GM12878 (cell line): ENCODE results near the gene FAM228A. TPM values are rescaled to one million over a fixed set of nuclear protein-coding genes. Genes with fewer than 3 reads are reported as not detected.

Experiments
- ATAC-seq: fragments of 200-7000 bp; cut with Tn5 transposase; 3 replicates; pipeline ENCODE4 v1.9.1; 2020; ENCODE audit warnings: mild to moderate bottlenecking, moderate library complexity
- BruUV-seq: library from RNA; stranded (reverse); fragments of 400-500 nt; replicated peaks from 2 replicates; lab custom pipeline; 2021; lab: Mats Ljungman, UMichigan
- CTCF ChIA-PET: fragments of 300-600 bp; sonication (Branson Sonifier 250); formaldehyde crosslinking; extraction: SDS; loops from one replicate; lab custom pipeline; 2021; ENCODE audit warnings: inconsistent platforms; lab: Yijun Ruan, JAX
- POLR2A ChIA-PET: fragments of 350-600 bp; formaldehyde crosslinking; extraction: SDS; loops from one replicate; lab custom pipeline; 2021; ENCODE audit warnings: inconsistent platforms; lab: Charles Lee
- RAD21 ChIA-PET: fragments of 300-600 bp; sonication (Branson Sonifier 250); formaldehyde crosslinking; loops from one replicate; lab custom pipeline; 2023; ENCODE audit warnings: antibody characterized with exemption; ENCODE audit not compliant: unreplicated experiment; lab: Charles Lee
- SMC1A ChIA-PET: fragments of 300-600 bp; sonication (Branson Sonifier 250); formaldehyde crosslinking; loops from one replicate; lab custom pipeline; 2023; ENCODE audit not compliant: unreplicated experiment, uncharacterized antibody; lab: Charles Lee
- DNase-seq: peaks from one replicate; pipeline ENCODE4 v3.0.0-alpha.2; 2011; ENCODE audit warnings: low read depth, low spot score
- FAIRE-seq: peaks from 3 replicates; lab custom pipeline; 2011; peaks lifted over from hg19 to GRCh38; lab: Jason Lieb, UNC
- H2AFZ ChIP-seq: 2 replicates; pipeline ENCODE4 v1.6.0; 2011; ENCODE audit warnings: low read depth, low read length, control low read depth; ENCODE audit not compliant: control insufficient read depth
- H3K27ac ChIP-seq: 2 replicates; pipeline ENCODE4 v1.5.1; 2011; ENCODE audit warnings: control low read depth; ENCODE audit not compliant: control insufficient read depth, insufficient read depth
- H3K27me3 ChIP-seq, 2 experiments: replicated peaks in 1 of 2; 2 replicates each; pipeline versions ENCODE4 v1.6.0 to v1.6.1; 2011; ENCODE audit warnings: low read length in 1 of 2; ENCODE audit not compliant: control insufficient read depth in 2 of 2, insufficient read depth in 2 of 2
- H3K36me3 ChIP-seq, 2 experiments: 2 replicates each; pipeline ENCODE4 v1.5.1; 2011; ENCODE audit warnings: low read length in 1 of 2; ENCODE audit not compliant: control insufficient read depth in 2 of 2, insufficient read depth in 2 of 2
- H3K4me1 ChIP-seq: 2 replicates; pipeline ENCODE4 v1.6.1; 2011; ENCODE audit warnings: mild to moderate bottlenecking, low read length, moderate library complexity, mixed read lengths; ENCODE audit not compliant: control insufficient read depth, insufficient read depth
- H3K4me2 ChIP-seq: 2 replicates; pipeline ENCODE4 v1.6.0; 2011; ENCODE audit warnings: control low read depth; ENCODE audit not compliant: control insufficient read depth, insufficient read depth
- H3K4me3 ChIP-seq: fragments of 200-600 bp; sonication (generic); 2 replicates; pipeline ENCODE4 v1.5.1; 2016
- H3K79me2 ChIP-seq: 2 replicates; pipeline ENCODE4 v1.6.0; 2011; ENCODE audit warnings: low read length; ENCODE audit not compliant: control insufficient read depth, insufficient read depth
- H3K9ac ChIP-seq: 2 replicates; pipeline ENCODE4 v1.8.0; 2011; ENCODE audit warnings: low read length, control low read depth, mixed read lengths; ENCODE audit not compliant: control insufficient read depth, insufficient read depth
- H3K9me3 ChIP-seq: replicated peaks from 3 replicates; pipeline ENCODE4 v1.5.1; 2011; ENCODE audit warnings: mild to moderate bottlenecking, low read length; ENCODE audit not compliant: control insufficient read depth, insufficient read depth
- H4K20me1 ChIP-seq: 2 replicates; pipeline ENCODE4 v1.6.0; 2011; ENCODE audit not compliant: control insufficient read depth, insufficient read depth
- ASH2L ChIP-seq: fragments of 300-600, 200-600 bp; sonication (generic); IDR thresholded peaks from 2 replicates; pipeline ENCODE4 v1.6.1; 2017; ENCODE audit warnings: low read depth, mild to moderate bottlenecking, borderline replicate concordance
- BMI1 ChIP-seq: fragments of 450-650 bp; IDR thresholded peaks from 2 replicates; pipeline ENCODE4 v1.6.1; 2016; ENCODE audit warnings: mild to moderate bottlenecking, moderate library complexity, borderline replicate concordance
- CBX5 ChIP-seq: sonication (generic); IDR thresholded peaks from 2 replicates; pipeline ENCODE4 v1.6.1; 2016; ENCODE audit warnings: low read depth, moderate library complexity, mild to moderate bottlenecking, inconsistent platforms
- CEBPB ChIP-seq, 2 experiments: fragments of 150-350 bp in 1 of 2; IDR thresholded peaks; 2 replicates each; pipeline ENCODE4 v1.6.1; 2012 to 2014; ENCODE audit warnings: low read depth in 2 of 2, low read length in 2 of 2, borderline replicate concordance in 1 of 2, inconsistent platforms in 1 of 2
- ESRRA ChIP-seq: IDR thresholded peaks from 2 replicates; pipeline ENCODE4 v1.6.1; 2012; ENCODE audit warnings: mild to moderate bottlenecking, low read length, improper control_type of control experiment
- FOS ChIP-seq: IDR thresholded peaks from 3 replicates; pipeline ENCODE4 v1.6.1; 2011; ENCODE audit warnings: borderline replicate concordance; ENCODE audit not compliant: insufficient read length; ENCODE audit errors: extremely low read depth
- HDGF ChIP-seq: fragments of 450-650 bp; IDR thresholded peaks from 2 replicates; pipeline ENCODE4 v1.6.1; 2016; ENCODE audit warnings: antibody characterized with exemption
- IKZF1 ChIP-seq: fragments of 450-650 bp; conservative IDR thresholded peaks from 2 replicates; pipeline ENCODE4 v1.6.1; 2017; ENCODE audit warnings: antibody characterized with exemption, mild to moderate bottlenecking
- MEF2B ChIP-seq: fragments of 450-650 bp; IDR thresholded peaks from 2 replicates; pipeline ENCODE4 v1.6.1; 2018; ENCODE audit warnings: mild to moderate bottlenecking, moderate library complexity; ENCODE audit not compliant: partially characterized antibody, poor library complexity, severe bottlenecking
- MLLT1 ChIP-seq: fragments of 450-650 bp; IDR thresholded peaks from 2 replicates; pipeline ENCODE4 v1.6.1; 2016; ENCODE audit warnings: mild to moderate bottlenecking
- NBN ChIP-seq: fragments of 450-650 bp; IDR thresholded peaks from 2 replicates; pipeline ENCODE4 v1.6.1; 2016
- POLR2A ChIP-seq: IDR thresholded peaks from 2 replicates; pipeline ENCODE4 v1.6.1; 2011; ENCODE audit warnings: low read depth, mild to moderate bottlenecking, low read length
- RELA ChIP-seq: fragments of 450-650 bp; IDR thresholded peaks from 2 replicates; pipeline ENCODE4 v1.8.0; 2014; ENCODE audit warnings: borderline replicate concordance; ENCODE audit not compliant: partially characterized antibody
- RFX5 ChIP-seq: IDR thresholded peaks from 2 replicates; pipeline ENCODE4 v1.6.1; 2011; ENCODE audit warnings: low read depth, low read length, improper control_type of control experiment
- SIX5 ChIP-seq: IDR thresholded peaks from 2 replicates; pipeline ENCODE4 v1.6.1; 2011; ENCODE audit warnings: mild to moderate bottlenecking, low read depth, low read length, moderate library complexity; ENCODE audit not compliant: severe bottlenecking
- WRNIP1 ChIP-seq: IDR thresholded peaks from 2 replicates; pipeline ENCODE4 v1.6.1; 2011; ENCODE audit warnings: low read depth, low read length, improper control_type of control experiment, borderline replicate concordance
- ZNF622 ChIP-seq: fragments of 450-650 bp; IDR thresholded peaks from 2 replicates; pipeline ENCODE4 v1.6.1; 2017; ENCODE audit warnings: mild to moderate bottlenecking, inconsistent platforms
- ZZZ3 ChIP-seq: IDR thresholded peaks from 2 replicates; pipeline ENCODE4 v1.6.1; 2011; ENCODE audit warnings: low read depth; ENCODE audit not compliant: control insufficient read depth, insufficient read length
- WGBS: methylation state at CpG from one replicate; pipeline ENCODE4 v1.1.6; 2016; ENCODE audit warnings: low lambda C conversion rate; ENCODE audit not compliant: insufficient replicate concordance, insufficient coverage; ENCODE audit errors: missing lambda C conversion rate; 5-methylcytosine and 5-hydroxymethylcytosine counted together
- in situ Hi-C: fragments of 300-500 bp; cut with MboI; formaldehyde crosslinking; loops from 9 replicates; pipeline ENCODE4 v1.14.3; 2018; ENCODE audit warnings: mixed read lengths
- intact Hi-C: fragments of 100-400 bp; cut with micrococcal nuclease; formaldehyde crosslinking; loops from one replicate; pipeline ENCODE4 v1.14.2; 2022; ENCODE audit not compliant: unreplicated experiment
- polyA plus RNA-seq, 11 experiments: library from polyadenylated mRNA; depleted of rRNA in 4 of 11; unstranded in 6 of 11; stranded (reverse) in 5 of 11; fragments of >200 nt; fragmentation: Nextera tagmentation in 4 of 11; fragmentation: Illumina TruSeq in 1 of 11; extraction: Ambion mirVana in 4 of 11; extraction: Trizol in 1 of 11; gene quantifications; 1 replicate in 1 of 11; 2 replicates in 10 of 11; pipeline versions ENCODE4 v1.2.1 to v1.2.3, GENCODE V29; 2011 to 2016; ENCODE audit warnings: inconsistent platforms in 2 of 11, missing spikeins in 2 of 11, low read depth in 1 of 11
- total RNA-seq, 4 experiments: library from RNA; depleted of rRNA in 3 of 4; stranded (reverse); fragments of >200 nt in 3 of 4; fragmentation: Illumina TruSeq in 1 of 4; extraction: Trizol in 1 of 4; gene quantifications; 2 replicates each; pipeline versions ENCODE4 v1.2.1 to v1.2.3, GENCODE V29; 2013 to 2021

Gene FAM228A
- total and polyA plus RNA-seq, 10 of the 15 experiments (the other 5 are each of a cell fraction or from before 2014, with no cell fraction given): 0.06 TPM; not detected in 9

- DNase-seq (no peak), ATAC-seq (no peak), FAIRE-seq (no peak)
- Histone ChIP-seq H3K4me1 (no peaks in the 10 kb centered on the region), H3K4me3 (no peak overlapping the region), H3K36me3 (peaks cover 0 to 8% of the 10 kb centered on the region in 2 experiments; a peak in 2 of 4 replicates), H4K20me1 (no peaks in the 10 kb centered on the region), H3K79me2 (no peaks in the 10 kb centered on the region), H3K9me3 (no peaks in the 10 kb centered on the region), H3K9ac (no peak overlapping the region), H3K4me2 (no peak overlapping the region), H2AFZ (no peak overlapping the region), H3K27ac (no peak overlapping the region), H3K27me3 (no peaks in the 10 kb centered on the region)
- in situ Hi-C loops: no loop called here
- ChIA-PET POLR2A (no interaction called here), CTCF (no interaction called here), SMC1A (interaction anchor here (1.4 kb wide), 1 partner anchor 14 kb away, joined by 3 read pairs; no protein-coding TSS in a partner anchor), RAD21 (no interaction called here)
- no TSS peak for BruUV-seq
- WGBS: 85% methylated on average over 6 of the region's 6 CpGs
- intact Hi-C loops: no loop called here
- TF ChIP-seq CBX5 (no peak), SIX5 (no peak), MEF2B (no peak), WRNIP1 (no peak), IKZF1 (no peak)
Observed at GRCh38 chr2:24221343-24222050, 46.6 kb downstream of the FAM228A start.

DNA sequence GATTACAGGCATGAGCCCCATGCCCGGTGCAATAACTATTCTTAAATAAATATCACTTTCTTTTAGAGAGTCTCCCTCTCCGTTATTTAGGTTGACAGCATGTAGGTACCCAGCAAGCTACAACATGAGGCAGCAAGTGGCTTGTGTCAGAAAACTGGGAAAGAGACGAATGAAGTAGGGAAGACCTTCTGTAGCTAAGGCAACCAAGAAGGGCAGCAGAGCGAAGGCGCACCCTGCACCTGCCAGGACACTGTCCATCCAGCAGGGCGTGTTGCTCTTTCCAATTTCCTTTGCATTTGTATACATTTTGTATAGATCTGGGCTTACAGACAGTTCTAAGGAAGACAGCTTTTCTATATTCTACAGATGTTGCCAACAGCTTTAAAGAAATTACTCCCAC lies 48.1 kb downstream of the FAM228A start:
- Histone ChIP-seq H4K20me1 (no peaks in the 10 kb centered on the region), H3K79me2 (no peaks in the 10 kb centered on the region), H3K36me3 (peaks cover 0 to 8% of the 10 kb centered on the region in 2 experiments; a peak in 1 of 4 replicates), H3K27me3 (no peaks in the 10 kb centered on the region), H3K4me1 (no peaks in the 10 kb centered on the region), H3K9me3 (no peaks in the 10 kb centered on the region), H2AFZ (no peak overlapping the region), H3K4me3 (no peak overlapping the region), H3K4me2 (no peak overlapping the region), H3K27ac (no peak overlapping the region), H3K9ac (no peak overlapping the region)
- ATAC-seq (no peak), DNase-seq (no peak), FAIRE-seq (no peak)
- ChIA-PET RAD21 (no interaction called here), CTCF (no interaction called here), SMC1A (no interaction called here), POLR2A (interaction anchor here (0.5 kb wide), 1 partner anchor 274 kb away, joined by 4 read pairs; no protein-coding TSS in a partner anchor)
- TF ChIP-seq BMI1: no peak
- TF ChIP-seq ESRRA: no peak
- TF ChIP-seq ASH2L: no peak
- TF ChIP-seq RELA: no peak
- TF ChIP-seq HDGF: no peak
- no peak for TF ChIP-seq ZZZ3
- TF ChIP-seq POLR2A: no peak
- TF ChIP-seq FOS: no peak
- no peak for TF ChIP-seq NBN
- no peak for TF ChIP-seq RFX5
- no peak for TF ChIP-seq ZNF622
- no peak for TF ChIP-seq CEBPB (IDR thresholded peaks at IDR 0.05; ENCODE audit: borderline replicate concordance in 1 of 2, low read depth in 2 of 2, low read length in 2 of 2)
- TF ChIP-seq MLLT1: no peak
- WGBS: 92% methylated on average over 6 of the region's 6 CpGs
- in situ Hi-C loops: no loop called here
- no TSS peak for BruUV-seq
- intact Hi-C loops: no loop called here
